Measurements from ENCODE around the gene CIZ1. TPM values are rescaled to one million over a fixed set of nuclear protein-coding genes. Genes with fewer than 3 reads are reported as not detected.

The CIZ1 gene
- total RNA-seq, 1 donor from 2014 or later = 69.3 TPM

DNA sequence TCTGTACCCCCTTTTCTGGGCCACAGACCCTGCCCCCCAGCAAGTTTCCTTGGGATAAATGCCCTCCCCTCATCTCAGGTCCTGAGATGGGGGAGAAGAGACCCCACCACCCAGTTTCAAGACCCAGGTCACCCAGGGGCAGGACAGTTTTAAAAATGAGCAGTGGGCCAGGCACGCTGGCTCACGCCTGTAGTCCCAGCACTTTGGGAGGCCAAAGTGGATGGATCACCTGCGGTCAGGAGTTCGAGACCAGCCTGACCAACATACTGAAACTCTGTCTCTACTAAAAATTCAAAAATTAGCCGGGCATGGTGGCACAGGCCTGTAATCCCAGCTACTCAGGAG is 69.9 kb downstream of the CIZ1 start:
- DNase-seq (ENCODE audit: missing footprints) = no peak
- ATAC-seq = no peak
- intact Hi-C loops (cut with DNase I) = no loop called here

DNA sequence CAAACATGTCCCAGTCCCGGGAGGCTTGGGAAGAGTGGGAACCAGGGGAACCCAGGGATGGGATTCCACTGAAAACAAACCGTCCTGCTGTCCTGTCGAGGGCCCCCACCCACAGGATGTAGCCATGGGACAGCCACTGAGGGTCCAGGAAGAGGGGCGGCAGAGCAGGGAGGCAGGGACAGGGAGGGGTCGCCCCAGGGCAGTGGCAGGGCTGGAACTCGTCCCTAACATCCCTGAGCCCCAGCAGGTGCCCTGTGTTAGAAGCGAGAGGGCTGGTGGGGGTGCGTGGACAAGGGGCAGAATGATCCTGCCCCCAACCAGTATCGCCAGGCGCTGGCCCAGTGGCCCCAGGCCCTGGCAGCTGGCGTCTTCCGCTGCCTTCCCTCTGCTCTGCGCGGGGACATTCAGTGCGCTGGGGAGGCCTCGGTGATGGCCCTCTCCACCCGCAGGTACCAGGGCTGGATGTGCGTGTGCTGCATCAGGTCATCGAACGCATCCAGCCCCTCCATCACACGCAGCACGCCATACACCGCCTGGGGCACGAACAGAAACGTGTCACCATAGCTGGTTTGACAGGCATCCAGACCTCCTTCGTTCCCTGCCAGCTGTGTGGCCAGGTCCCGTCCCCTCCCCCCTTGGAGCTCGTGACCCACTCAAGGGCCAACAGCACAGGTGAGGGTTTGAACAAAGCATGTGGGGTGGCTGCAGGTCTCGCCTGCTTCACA is 70.5 kb downstream of the CIZ1 start:
- DNase-seq (ENCODE audit: missing footprints) (peak; percentile 5), ATAC-seq (no peak)
- intact Hi-C loops (cut with DNase I) = no loop called here

DNA sequence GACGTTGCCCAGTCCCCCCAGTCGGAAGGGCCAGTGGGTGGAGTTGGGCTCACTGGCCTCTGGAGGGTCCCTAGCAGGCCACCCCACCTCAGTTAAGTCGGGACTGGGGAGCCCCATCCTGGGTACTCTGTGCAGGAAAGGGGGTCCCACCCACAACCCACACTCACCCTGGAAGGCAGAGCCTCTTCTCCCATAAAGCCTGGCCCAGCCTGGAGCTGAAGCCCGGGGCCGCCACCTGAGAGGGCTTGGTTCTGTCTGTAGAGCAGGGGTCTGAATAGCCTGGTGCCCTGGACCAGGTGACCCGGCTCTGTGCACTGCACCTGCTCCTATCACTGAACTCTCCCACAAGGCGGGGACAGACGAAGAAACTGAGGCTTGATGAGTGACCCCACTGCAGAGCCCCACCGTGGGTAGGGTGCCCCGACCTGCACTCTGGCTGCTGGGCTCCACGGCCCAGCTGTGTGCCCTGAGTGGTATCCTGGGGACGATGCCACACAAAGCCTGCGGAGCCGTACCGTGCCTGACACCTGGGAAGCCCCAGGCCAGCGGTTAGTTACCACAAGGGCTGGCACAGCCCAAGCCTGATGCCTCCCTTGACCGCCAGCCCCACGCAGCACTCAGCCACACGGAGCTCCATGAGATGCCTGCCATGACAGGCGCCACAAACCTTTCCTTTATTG is 71.2 kb downstream of the CIZ1 start:
- DNase-seq (ENCODE audit: missing footprints) (peak; percentile 45), ATAC-seq (no peak)
- intact Hi-C loops (cut with DNase I) = no loop called here

DNA sequence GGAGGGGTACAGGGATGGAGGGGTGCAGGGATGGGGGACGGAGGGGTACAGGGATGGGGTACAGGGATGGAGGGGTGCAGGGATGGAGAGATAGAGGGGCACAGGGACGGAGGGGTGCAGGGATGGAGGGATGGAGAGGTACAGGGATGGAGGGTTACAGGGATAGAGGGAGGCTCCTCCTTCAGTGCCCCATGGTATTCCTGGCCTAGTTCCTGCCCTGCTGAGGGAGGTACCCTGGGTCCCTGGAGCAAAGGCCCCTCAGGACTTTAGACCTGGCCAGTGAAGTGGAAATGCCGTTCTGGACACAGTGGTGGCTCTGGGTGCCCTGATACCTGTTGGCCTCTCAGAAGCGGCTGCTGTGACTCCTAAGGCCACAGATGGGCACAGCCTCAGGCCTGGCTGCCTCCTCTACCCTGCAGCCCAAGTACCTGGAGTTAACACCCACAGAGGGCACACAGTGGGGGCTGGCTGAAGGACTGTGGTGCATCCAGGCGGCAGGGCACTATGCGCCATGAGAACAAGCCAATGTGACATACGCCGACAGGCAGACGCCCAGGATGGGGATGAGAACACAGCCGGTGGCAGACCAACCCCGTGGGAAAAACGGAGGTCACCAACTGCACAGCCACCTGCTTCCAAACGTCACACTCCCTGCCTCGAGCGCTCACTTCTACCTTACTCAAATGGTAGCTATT is 72.3 kb downstream of the CIZ1 start:
- intact Hi-C loops (cut with DNase I) = loop anchor here (5.0 kb wide), 1 partner anchor 177 kb away; no protein-coding TSS in a partner anchor
- ATAC-seq = no peak
- peak; percentile 14 for DNase-seq (ENCODE audit: missing footprints)

DNA sequence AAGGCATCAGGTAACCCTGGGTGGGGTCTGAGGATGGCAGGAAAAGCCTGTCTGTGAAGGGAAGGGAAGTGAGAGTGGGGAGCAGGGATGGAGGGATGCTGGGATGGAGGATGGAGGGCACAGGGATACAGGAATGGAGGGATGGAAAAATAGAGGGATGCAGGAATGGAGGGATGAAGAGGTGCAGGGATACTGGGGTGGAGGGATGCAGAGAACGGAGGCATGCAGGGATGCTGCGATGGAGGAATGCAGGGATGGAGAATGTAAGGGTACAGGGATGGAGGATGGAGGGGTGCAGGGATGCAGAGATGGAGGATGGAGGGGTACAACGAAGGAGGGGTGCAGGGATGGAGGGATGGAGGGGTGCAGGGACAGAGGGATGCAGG is 72.9 kb downstream of the CIZ1 start:
- ATAC-seq (no peak), DNase-seq (ENCODE audit: missing footprints) (no peak)
- intact Hi-C loops (cut with DNase I) = loop anchor here (5.0 kb wide), 1 partner anchor 176 kb away; no protein-coding TSS in a partner anchor

DNA sequence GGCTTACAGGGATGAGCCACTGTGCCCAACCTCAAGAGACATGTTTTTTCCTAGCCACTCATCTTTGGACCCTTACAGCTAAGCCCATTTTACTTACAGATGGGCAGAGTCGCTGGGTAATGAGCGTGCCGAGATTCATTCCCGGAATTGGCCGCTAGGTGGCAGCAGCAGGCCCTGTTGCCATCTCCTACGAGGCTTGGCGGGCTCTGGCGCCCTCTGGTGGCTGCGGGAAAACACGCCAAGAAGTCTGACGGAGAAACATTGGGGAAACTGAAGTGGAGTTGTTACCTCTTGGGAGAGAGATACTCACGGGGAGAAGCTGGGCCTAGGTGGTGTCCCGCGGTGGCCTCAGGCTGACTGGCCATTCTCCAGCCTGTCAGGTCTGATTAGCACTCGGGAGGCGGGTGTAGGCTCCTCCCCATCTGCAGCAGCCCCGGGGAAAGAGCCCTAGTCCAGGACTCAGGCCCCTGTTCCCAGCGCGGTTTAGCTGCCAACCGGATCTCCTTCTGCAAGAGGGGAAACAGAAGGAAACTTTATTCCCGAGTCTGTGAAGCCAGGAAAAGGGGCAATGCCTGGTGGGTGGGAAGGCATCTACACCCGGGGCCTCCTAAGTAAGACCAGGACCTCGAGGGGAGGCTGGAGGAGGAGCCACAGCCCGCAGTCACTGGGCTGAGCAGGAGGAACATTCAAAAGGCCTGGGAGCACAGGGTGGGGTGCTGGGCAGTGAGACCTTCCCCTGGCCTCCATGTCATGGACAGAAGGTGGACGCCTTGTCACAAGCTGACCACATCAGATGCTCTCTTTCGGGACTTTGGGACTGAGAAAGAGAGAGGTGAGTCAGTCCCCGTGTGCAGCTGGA is 73.5 kb downstream of the CIZ1 start:
- intact Hi-C loops (cut with DNase I) = loop anchor here (5.0 kb wide), 1 partner anchor 176 kb away; no protein-coding TSS in a partner anchor
- peak; percentile 97 for DNase-seq (ENCODE audit: missing footprints)
- peak; percentile 69 for ATAC-seq

DNA sequence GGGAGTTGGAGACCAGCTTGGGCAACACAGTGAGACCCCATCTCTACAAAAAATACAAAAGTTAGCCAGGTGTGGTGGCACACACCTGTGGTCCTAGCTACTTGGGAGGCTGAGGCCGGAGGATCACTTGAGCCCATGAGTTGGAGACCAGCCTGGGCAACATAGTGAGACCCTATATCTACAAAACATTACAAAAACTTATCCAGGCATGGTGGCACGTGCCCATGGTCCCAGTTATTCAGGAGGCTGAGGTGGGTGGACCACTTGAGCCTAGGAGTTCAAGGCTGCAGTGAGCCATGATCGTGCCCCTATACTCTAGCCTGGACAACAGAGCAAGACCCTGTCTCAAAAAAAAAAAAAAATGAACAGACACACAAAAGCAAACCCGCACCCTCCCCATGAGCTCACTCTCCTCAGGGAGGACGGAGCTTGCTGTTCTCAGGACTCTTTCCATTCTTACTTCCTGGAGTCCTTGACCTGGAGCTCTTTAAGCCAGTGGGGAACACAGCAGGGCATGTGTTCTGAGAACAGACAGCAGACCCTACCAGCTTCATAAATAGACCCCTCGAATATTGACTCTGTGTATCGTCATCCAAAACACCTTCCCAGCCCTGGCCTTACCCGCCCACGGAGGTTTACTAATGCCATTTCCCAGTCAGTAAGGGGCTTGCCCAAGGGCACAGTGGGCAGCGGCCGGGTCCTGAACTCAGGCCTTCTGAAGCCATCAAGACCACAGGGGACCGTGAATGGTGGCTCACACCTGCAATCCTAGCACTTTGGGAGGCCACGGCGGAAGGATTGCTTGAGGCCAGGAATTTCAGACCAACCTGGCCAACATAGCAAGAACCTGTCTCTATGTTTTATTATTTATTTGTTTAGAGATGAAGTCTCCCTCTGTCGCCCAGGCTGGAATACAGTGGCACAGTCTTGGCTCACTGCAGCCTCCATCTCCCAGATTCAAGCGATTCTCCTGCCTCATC is 75.0 kb downstream of the CIZ1 start:
- intact Hi-C loops (cut with DNase I) = loop anchor here (5.0 kb wide), 1 partner anchor 174 kb away; no protein-coding TSS in a partner anchor
- DNase-seq (ENCODE audit: missing footprints) = peak; percentile 35
- ATAC-seq = no peak

Other genes with a start within 250 kb of the CIZ1 start
- 25.3 TPM for gene EEIG1, start 210.6 kb downstream of the CIZ1 start, total RNA-seq
- 5.1 TPM for gene NAIF1, start 124.3 kb downstream of the CIZ1 start, total RNA-seq
- gene SLC25A25, start 123.3 kb downstream of the CIZ1 start, total RNA-seq = 5.9 TPM
- gene PTGES2, start 63.8 kb downstream of the CIZ1 start, total RNA-seq = 158 TPM
- not detected for gene LCN2, start 42.1 kb downstream of the CIZ1 start, total RNA-seq
- gene BBLN, start 31.3 kb downstream of the CIZ1 start, total RNA-seq = 36.1 TPM
- 6.1 TPM for gene DNM1, start 11.8 kb upstream of the CIZ1 start, total RNA-seq
- gene GOLGA2, start 84.4 kb upstream of the CIZ1 start, total RNA-seq = 76.4 TPM
- gene SWI5, start 84.7 kb upstream of the CIZ1 start, total RNA-seq = 14.9 TPM
- gene TRUB2, start 130.9 kb upstream of the CIZ1 start, total RNA-seq = 37.4 TPM
- 29.1 TPM for gene COQ4, start 131.3 kb upstream of the CIZ1 start, total RNA-seq
- 19.2 TPM for gene SLC27A4, start 149.0 kb upstream of the CIZ1 start, total RNA-seq
- gene URM1, start 179.8 kb upstream of the CIZ1 start, total RNA-seq = 52.9 TPM
- gene CERCAM, start 229.3 kb upstream of the CIZ1 start, total RNA-seq = 7.8 TPM